NK-92 treated with Interleukin-12 subunit alpha and Interleukin-12 subunit beta, amount 100 ng/mL, for 24 hours (cell line): Measurements from ENCODE around the gene FCN3.

ENCODE experiments used
- DNase-seq: peaks from one replicate; lab custom pipeline; 2025; lab: John Stamatoyannopoulos, UW

Gene FCN3

DNA sequence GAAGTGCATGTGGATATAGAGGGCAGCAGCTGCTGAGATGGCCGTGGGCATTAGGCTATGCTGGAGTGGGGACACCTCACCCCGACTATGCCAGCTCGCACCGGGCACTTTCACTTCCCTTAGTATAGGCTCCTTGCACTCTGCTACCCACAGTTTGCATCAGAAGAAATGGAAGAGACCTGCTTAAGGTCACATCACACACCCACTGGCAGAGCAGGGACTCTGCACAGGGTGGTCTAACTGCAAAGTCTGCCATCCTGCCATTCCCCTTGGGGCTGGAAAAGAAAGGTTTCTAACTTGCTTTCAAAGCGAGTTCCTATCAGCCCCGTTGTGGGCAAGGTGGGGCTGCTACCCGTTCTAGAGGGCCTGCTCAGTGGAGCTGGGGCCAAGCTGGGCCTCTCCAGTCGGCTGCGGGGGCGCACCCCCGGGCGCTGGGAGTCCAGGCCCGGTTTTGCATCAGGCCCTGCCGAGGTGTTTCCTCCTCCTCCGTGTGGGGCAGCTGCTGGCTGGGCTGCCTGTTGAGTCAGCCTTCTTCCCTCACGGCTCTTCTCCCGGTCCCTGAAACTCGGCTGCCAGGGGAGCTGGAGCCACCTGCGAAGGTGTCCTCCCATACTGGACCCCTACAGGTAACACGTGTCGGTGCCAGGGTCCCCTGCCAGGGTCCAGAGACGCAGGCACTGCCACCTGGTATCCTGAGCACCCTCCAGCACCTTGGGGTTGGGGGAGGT is 32.9 kb downstream of the FCN3 start, which contains the start of gene SYTL1:
Gene SYTL1, plus strand, starts transcription at position 498 of the 728 bp plus-strand sequence. CDS start 3,313 bp downstream, outside the sequence.
- no peak for DNase-seq

- no peak for DNase-seq
Measured at GRCh38 chr1:27339213-27339612, 35.4 kb downstream of the FCN3 start.

- DNase-seq, result no peak
Measured at GRCh38 chr1:27338751-27339150, 35.9 kb downstream of the FCN3 start.

- DNase-seq, result no peak
Measured at GRCh38 chr1:27336756-27337155, 37.9 kb downstream of the FCN3 start.

- no peak for DNase-seq
Measured at GRCh38 chr1:27335506-27336422, 38.9 kb downstream of the FCN3 start.

DNA sequence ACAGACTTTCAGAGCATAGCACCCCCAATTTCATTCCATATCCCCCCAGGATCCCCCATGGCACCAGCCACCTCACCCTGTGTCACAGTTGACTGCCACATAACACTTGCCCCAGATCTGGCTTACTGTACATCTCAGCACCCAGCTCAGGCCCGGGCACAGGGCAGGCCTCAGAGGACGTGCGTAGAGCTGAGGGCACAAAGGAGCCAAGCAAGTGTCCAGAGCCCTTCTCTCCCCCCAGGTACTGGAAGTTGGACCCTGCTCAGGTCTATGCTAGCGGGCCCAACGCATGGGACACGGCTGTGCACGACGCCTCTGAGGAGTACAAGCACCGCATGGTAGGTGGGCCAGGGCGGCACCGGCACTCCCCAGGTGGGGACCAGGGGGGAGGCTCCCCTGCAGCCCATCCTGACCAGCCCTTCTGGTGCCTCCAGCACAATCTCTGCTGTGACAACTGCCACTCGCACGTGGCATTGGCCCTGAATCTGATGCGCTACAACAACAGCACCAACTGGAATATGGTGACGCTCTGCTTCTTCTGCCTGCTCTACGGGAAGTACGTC is 40.8 kb downstream of the FCN3 start:
- no peak for DNase-seq

- no peak for DNase-seq
Measured at GRCh38 chr1:27332536-27333281, 41.9 kb downstream of the FCN3 start.

- DNase-seq, result no peak
Measured at GRCh38 chr1:27331922-27332321, 42.7 kb downstream of the FCN3 start.

DNA sequence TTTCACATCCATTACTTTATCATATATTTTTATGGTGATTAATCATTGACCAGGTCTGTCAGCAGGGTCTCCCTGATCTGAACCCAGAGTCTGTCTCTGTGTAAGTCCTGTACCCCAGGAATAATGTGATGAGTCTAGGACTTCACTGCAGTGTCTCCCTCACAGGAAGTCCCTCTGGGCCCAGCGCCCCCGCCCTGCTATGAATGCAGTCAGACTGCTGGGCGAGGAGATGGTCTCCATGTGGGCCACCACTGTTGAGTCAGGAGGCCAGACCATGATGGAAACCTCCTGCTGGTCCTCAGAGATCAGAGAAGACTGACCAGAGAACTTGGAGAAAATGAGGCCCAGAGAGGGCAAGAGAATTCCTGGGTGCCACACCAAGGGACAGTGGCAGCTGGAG is 43.2 kb downstream of the FCN3 start:
- DNase-seq, result no peak

- DNase-seq, result no peak
Measured at GRCh38 chr1:27330786-27331185, 43.8 kb downstream of the FCN3 start.

- DNase-seq, result no peak
Measured at GRCh38 chr1:27327964-27328363, 46.7 kb downstream of the FCN3 start.

DNA sequence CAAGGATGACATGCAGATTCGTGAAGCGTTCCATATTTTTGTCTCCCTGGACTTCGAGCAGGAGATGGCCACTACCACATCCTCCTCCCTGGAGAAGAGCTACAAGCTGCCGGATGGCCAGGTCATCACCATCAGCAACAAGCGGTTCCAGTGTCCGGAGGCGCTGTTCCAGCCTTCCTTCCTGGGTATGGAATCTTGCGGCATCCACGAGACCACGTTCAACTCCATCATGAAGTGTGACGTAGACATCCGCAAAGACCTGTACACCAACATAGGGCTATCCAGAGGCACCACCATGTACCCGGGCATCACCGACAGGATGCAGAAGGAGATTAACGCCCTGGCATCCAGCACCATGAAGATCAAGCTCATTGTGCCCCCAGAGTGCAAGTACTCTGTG is 49.3 kb downstream of the FCN3 start:
- no peak for DNase-seq

DNA sequence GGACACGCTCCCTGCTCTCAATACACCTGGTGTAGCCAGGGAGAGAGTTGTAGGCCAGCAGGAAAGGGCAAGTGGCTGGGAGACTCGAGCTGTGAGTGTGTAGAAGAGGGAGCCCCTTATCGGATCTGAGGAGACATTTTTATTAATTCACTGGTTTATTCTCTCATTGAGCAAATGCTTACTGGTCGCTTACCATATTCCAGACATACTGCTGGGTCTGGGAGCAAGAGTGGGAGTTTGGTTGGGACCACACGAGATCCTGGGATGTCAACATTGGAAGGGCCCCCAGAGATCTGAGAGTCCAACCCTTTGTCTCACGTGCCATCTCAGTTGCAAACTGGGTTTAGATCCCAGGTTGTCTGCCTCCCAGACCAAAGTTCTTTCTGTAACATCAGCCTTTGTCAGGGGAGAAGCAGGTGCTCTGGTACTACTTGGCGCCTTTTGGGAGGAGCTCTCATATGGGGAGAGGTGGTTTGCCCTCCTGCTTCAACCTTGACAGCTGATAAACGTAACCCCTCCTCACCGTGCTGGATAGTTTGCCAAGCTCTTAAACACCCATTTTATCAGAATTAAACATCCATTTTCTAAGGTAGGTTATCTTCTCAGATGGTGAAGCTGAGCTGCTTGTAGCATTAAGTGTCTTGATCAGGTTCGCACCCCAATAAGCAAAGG is 51.9 kb downstream of the FCN3 start:
- DNase-seq, result no peak

- DNase-seq, result peak; percentile 93
Measured at GRCh38 chr1:27321813-27322568, 52.6 kb downstream of the FCN3 start, which contains the start of gene TMEM222. Gene TMEM222, plus strand, starts transcription at chr1:27322163. Its CDS starts 35 bp downstream, at chr1:27322198.
